ENCODE results near the gene NRAP.

The NRAP gene

GRCh38 chr10:113552701-113553100 is 111.1 kb downstream of the NRAP start, which contains the start of gene HABP2:
HABP2 (plus strand) TSS chr10:113553053; CDS start chr10:113553122, 69 bp downstream.
- no peaks in the 10 kb centered on the region for H3K9me3 ChIP-seq (ENCODE audit: low read length)
- H3K4me3 ChIP-seq (ENCODE audit: low read depth, low read length, poor library complexity, severe bottlenecking): no peak within 1 kb of the TSS
- no peak within 1 kb of the TSS for H3K4me2 ChIP-seq (ENCODE audit: low read length)
- H3K27me3 ChIP-seq (ENCODE audit: insufficient read depth, low read length): peaks cover 8% of the 10 kb centered on the region; the same call in 1 of the 2 replicates
- H3F3A ChIP-seq (ENCODE audit: insufficient read depth, low read length): no peaks in the 10 kb centered on the region
- H3K4me1 ChIP-seq (ENCODE audit: insufficient read depth, low read length, severe bottlenecking): no peaks in the 10 kb centered on the region
- H3K9ac ChIP-seq (ENCODE audit: low read length): no peak within 1 kb of the TSS
- H3K36me3 ChIP-seq (ENCODE audit: insufficient read depth, low read length): no peaks in the 10 kb centered on the region
- H3K27ac ChIP-seq (ENCODE audit: low read depth, low read length, poor library complexity, severe bottlenecking): no peak within 1 kb of the TSS
- no peaks in the 10 kb centered on the region for H3K9me2 ChIP-seq (ENCODE audit: low read depth, low read length)
- TF ChIP-seq EZH2 (IDR thresholded peaks at IDR 0.05; ENCODE audit: borderline replicate concordance, low read length): no peak
- TF ChIP-seq CTCF (IDR thresholded peaks at IDR 0.05; ENCODE audit: low read length): no peak
- no peak within 1 kb of the TSS for H2AFZ ChIP-seq (ENCODE audit: low read length)
- H3K79me2 ChIP-seq (ENCODE audit: insufficient read depth, low read length): no peaks in the 10 kb centered on the region
- no peaks in the 10 kb centered on the region for H4K20me1 ChIP-seq (ENCODE audit: insufficient read depth, low read length)

- H4K20me1 ChIP-seq (ENCODE audit: insufficient read depth, low read length): no peaks in the 10 kb centered on the region
- H3K27me3 ChIP-seq (ENCODE audit: insufficient read depth, low read length): peaks cover 8% of the 10 kb centered on the region; the same call in 1 of the 2 replicates
- no peaks in the 10 kb centered on the region for H3F3A ChIP-seq (ENCODE audit: insufficient read depth, low read length)
- H3K4me1 ChIP-seq (ENCODE audit: insufficient read depth, low read length, severe bottlenecking): no peaks in the 10 kb centered on the region
- H3K9me3 ChIP-seq (ENCODE audit: low read length): no peaks in the 10 kb centered on the region
- no peak overlapping the region for H3K27ac ChIP-seq (ENCODE audit: low read depth, low read length, poor library complexity, severe bottlenecking)
- TF ChIP-seq CTCF (IDR thresholded peaks at IDR 0.05; ENCODE audit: low read length) (no peak), EZH2 (IDR thresholded peaks at IDR 0.05; ENCODE audit: borderline replicate concordance, low read length) (no peak)
- no peak overlapping the region for H3K4me3 ChIP-seq (ENCODE audit: low read depth, low read length, poor library complexity, severe bottlenecking)
- no peak overlapping the region for H2AFZ ChIP-seq (ENCODE audit: low read length)
- no peaks in the 10 kb centered on the region for H3K79me2 ChIP-seq (ENCODE audit: insufficient read depth, low read length)
- no peaks in the 10 kb centered on the region for H3K36me3 ChIP-seq (ENCODE audit: insufficient read depth, low read length)
- H3K9ac ChIP-seq (ENCODE audit: low read length): no peak overlapping the region
- no peaks in the 10 kb centered on the region for H3K9me2 ChIP-seq (ENCODE audit: low read depth, low read length)
- no peak overlapping the region for H3K4me2 ChIP-seq (ENCODE audit: low read length)
These were observed 111.8 kb downstream of the NRAP start for GRCh38 chr10:113552014-113552413.

- Histone ChIP-seq H3K4me3 (ENCODE audit: low read depth, low read length, poor library complexity, severe bottlenecking) (no peak overlapping the region), H3K4me1 (ENCODE audit: insufficient read depth, low read length, severe bottlenecking) (no peaks in the 10 kb centered on the region), H3F3A (ENCODE audit: insufficient read depth, low read length) (no peaks in the 10 kb centered on the region), H3K27me3 (ENCODE audit: insufficient read depth, low read length) (peaks cover 8% of the 10 kb centered on the region; the same call in 1 of the 2 replicates), H4K20me1 (ENCODE audit: insufficient read depth, low read length) (no peaks in the 10 kb centered on the region), H2AFZ (ENCODE audit: low read length) (no peak overlapping the region), H3K9me2 (ENCODE audit: low read depth, low read length) (no peaks in the 10 kb centered on the region), H3K79me2 (ENCODE audit: insufficient read depth, low read length) (no peaks in the 10 kb centered on the region), H3K4me2 (ENCODE audit: low read length) (no peak overlapping the region), H3K9ac (ENCODE audit: low read length) (no peak overlapping the region), H3K27ac (ENCODE audit: low read depth, low read length, poor library complexity, severe bottlenecking) (no peak overlapping the region), H3K9me3 (ENCODE audit: low read length) (no peaks in the 10 kb centered on the region), H3K36me3 (ENCODE audit: insufficient read depth, low read length) (no peaks in the 10 kb centered on the region)
- TF ChIP-seq CTCF (IDR thresholded peaks at IDR 0.05; ENCODE audit: low read length) (no peak), EZH2 (IDR thresholded peaks at IDR 0.05; ENCODE audit: borderline replicate concordance, low read length) (no peak)
These were observed 113.5 kb downstream of the NRAP start for GRCh38 chr10:113550365-113550764.
